AG09309 (cell line): ENCODE data around the gene KCTD13.
"Not testable (repeated sequence)": the region's sequence is repeated elsewhere in the genome, so short reads cannot be mapped to it uniquely, and the experiment has no call there.

ENCODE experiments used
- DNase-seq: peaks from one replicate; pipeline ENCODE4 v3.0.0-alpha.2; 2010; ENCODE audit warnings: low read depth
- H3K4me3 ChIP-seq: 2 replicates; pipeline ENCODE4 v1.5.1; 2011; ENCODE audit warnings: mild to moderate bottlenecking, low read depth, low read length, moderate library complexity; ENCODE audit not compliant: control insufficient read depth
- CTCF ChIP-seq: IDR thresholded peaks from 2 replicates; pipeline ENCODE4 v1.5.1; 2011; ENCODE audit warnings: mild to moderate bottlenecking, low read depth, low read length, inconsistent platforms; ENCODE audit not compliant: insufficient read depth, control insufficient read depth; ENCODE audit errors: missing control alignments

KCTD13 gene

GRCh38 chr16:29912087-29912486 is 13.9 kb downstream of the KCTD13 start:
- no peak for TF ChIP-seq CTCF
- H3K4me3 ChIP-seq, result no peak overlapping the region
- DNase-seq, result no peak

DNA sequence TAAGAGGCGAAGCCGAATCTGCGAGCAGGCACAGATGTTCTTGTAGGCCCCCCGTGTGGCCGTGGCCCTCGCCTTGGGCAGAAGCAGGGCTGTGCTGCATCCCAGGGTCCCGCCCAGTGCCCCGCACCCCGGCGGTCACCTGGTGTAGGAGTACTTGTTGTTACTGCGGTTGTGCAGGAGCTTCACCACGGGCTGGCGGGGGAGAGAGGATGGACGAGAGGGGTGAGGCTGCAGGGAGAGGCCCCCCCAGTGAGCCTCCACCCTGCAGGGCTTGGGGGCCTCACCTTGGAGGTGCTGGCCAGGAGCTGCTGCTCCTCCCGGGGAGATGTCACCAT is 14.4 kb downstream of the KCTD13 start:
- TF ChIP-seq CTCF, result no peak
- no peak overlapping the region for H3K4me3 ChIP-seq
- no peak for DNase-seq

GRCh38 chr16:29910819-29911675 is 15.0 kb downstream of the KCTD13 start:
- no peak overlapping the region for H3K4me3 ChIP-seq

DNA sequence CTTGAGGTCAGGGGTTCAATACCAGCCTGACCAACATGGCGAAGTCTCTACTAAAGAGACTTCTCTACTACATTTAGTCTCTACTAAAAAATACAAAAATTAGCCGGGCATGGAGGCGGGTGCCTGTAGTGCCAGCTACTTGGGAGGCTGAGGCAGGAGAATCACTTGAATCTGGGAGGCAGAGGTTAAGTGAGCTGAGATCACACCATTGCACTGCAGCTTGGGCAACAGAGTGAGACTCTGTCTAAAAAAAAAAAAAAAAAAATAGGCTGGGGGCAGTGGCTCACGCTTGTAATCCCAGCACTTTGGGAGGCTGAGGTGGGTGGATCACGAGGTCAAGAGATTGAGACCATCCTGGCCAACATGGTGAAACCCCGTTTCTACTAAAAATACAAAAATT is 16.2 kb downstream of the KCTD13 start:
- H3K4me3 ChIP-seq, DNase-seq: not testable (repeated sequence)

More at GRCh38 chr16:29910819-29911675, 15.0 kb downstream of the KCTD13 start:
- DNase-seq, result no peak
- no peak for TF ChIP-seq CTCF

DNA sequence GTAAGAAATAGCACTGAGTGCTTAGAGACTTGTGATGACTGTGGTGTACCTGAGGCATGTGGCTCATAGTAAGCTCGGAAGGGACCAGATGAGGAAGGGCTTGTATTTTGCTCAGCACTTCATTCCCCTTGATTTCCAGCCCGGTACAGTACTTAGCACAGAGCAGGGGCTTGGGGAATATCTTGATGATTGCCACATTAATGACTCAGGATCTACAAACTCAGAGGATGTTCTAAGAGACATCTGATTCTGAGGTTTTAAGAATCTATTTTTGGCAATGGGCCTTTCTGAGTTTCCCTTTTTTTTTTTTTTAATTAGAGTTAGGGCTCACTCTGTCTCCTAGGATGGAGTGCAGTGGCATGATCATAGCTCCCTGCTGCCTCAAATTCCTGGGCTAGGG is 16.6 kb downstream of the KCTD13 start:
- no peak for TF ChIP-seq CTCF
- H3K4me3 ChIP-seq, result no peak overlapping the region

DNA sequence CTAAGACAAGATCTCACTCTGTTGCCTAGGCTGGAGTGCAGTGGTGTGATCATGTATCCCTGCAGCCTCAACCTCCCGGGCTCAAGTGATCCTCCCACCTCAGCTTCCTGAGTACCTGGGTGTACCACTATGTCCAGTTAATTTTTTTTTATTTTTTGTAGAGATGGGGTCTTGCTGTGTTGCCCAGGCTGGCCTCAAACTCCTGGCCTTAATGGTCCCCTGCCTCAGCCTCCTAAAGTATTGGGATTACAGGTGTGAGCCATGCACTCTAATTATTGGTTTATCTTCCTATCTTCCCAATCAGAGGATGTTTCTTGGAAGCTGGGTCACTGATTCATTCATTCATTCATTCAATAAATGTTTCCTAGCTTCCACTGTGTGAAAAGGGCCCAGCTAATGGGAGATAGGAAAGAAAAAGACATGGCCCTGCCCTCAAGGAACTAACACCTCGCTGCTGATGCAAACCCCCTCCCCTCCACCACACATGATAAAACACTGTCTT is 17.3 kb downstream of the KCTD13 start:
- no peak overlapping the region for H3K4me3 ChIP-seq
- no peak for TF ChIP-seq CTCF
- DNase-seq, result no peak

More for the DNA sequence above, 16.6 kb downstream of the KCTD13 start:
- DNase-seq, result no peak

DNA sequence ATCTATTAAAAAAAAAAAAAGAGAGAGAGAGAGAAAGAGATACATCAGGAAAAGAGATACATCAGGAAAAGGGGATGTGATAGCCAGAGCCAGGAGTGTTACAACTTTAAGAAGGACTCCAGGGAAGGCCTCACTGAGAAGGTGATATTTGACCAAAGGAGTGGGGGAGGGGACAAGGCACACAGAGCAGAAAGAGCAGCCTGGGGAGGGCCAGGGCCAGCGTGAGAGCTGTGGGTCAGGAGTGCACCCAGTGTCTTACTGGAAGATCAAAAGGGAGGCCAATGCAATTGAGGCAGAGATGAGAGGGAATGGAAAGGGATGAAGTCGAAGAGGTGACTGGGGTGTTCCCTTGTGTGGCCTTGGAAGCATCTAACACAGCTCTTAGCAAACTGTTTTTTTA is 18.1 kb downstream of the KCTD13 start:
- no peak for TF ChIP-seq CTCF
- no peak for DNase-seq
- H3K4me3 ChIP-seq, result no peak overlapping the region
